Activated B cell treated with CpG ODN at 0.5 μM for 24 hours (primary cell): ENCODE measurements around the gene LCN1. TPM values are rescaled to one million over a fixed set of nuclear protein-coding genes. Genes with fewer than 3 reads are reported as not detected.
"Not testable (repeated sequence)": the region's sequence is repeated elsewhere in the genome, so short reads cannot be mapped to it uniquely, and the experiment has no call there.

ENCODE experiments used
- ATAC-seq: fragments of 200-7000 bp; cut with Tn5 transposase; one replicate; pipeline ENCODE4 v1.10.0; 2021; ENCODE audit warnings: low read depth, mild to moderate bottlenecking, moderate library complexity
- CTCF ChIA-PET: fragments of 350-600 bp; sonication (Branson Sonifier 250); formaldehyde crosslinking; loops from one replicate; lab custom pipeline; 2021; ENCODE audit warnings: antibody characterized with exemption; lab: Charles Lee
- POLR2A ChIA-PET: fragments of 350-600 bp; sonication (Branson Sonifier 250); formaldehyde crosslinking; loops from one replicate; lab custom pipeline; 2021; ENCODE audit warnings: antibody characterized with exemption; lab: Charles Lee
- DNase-seq: peaks from one replicate; pipeline ENCODE4 v3.0.0; 2022
- H3K27ac Mint-ChIP-seq: one replicate; pipeline ENCODE4 v1.8.0; 2020; ENCODE audit warnings: mixed read lengths
- H3K27me3 Mint-ChIP-seq: one replicate; pipeline ENCODE4 v1.8.0; 2021; ENCODE audit warnings: mixed read lengths
- H3K36me3 Mint-ChIP-seq: one replicate; pipeline ENCODE4 v1.8.0; 2021; ENCODE audit warnings: low read depth, mixed read lengths
- H3K4me1 Mint-ChIP-seq: one replicate; pipeline ENCODE4 v1.8.0; 2021; ENCODE audit warnings: mixed read lengths
- H3K4me3 Mint-ChIP-seq: one replicate; pipeline ENCODE4 v1.8.0; 2020; ENCODE audit warnings: mild to moderate bottlenecking, mixed read lengths
- H3K9me3 Mint-ChIP-seq: one replicate; pipeline ENCODE4 v1.8.0; 2020; ENCODE audit warnings: mixed read lengths
- intact Hi-C: fragments of 100-400 bp; cut with micrococcal nuclease; formaldehyde crosslinking; loops from one replicate; pipeline ENCODE4 v1.15.1; 2024
- total RNA-seq: library from RNA; stranded (reverse); gene quantifications from 2 replicates; pipeline ENCODE4 v1.2.3, GENCODE V29; 2022
- TF ChIP-seq, protein P1 (sequence below): fragments of 200-600 bp; IDR thresholded peaks from one replicate; pipeline ENCODE4 v1.8.0; 2022; ENCODE audit warnings: antibody characterized with exemption, mild to moderate bottlenecking

The LCN1 gene
- total RNA-seq, 1 donor from 2014 or later: not detected

DNA sequence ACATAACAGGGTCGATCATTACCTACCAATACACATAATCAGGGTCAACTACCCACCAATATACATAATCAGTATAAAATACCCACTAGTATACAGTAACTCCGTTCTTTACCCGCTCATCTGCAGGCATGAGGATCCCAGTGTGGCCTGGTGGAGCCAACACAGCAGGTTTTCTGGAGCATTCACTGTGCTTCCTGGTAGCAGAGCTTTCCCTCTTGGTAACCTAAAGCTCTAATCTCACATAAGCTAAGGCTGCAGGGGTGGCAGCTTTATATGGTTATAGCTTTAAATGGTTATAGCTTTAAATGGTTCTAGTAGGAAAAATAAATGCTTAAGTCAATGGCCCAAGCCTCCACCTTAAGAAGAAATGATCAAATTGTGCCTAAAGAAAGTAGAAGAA is 11.9 kb downstream of the LCN1 start:
- no peak for ATAC-seq
- intact Hi-C loops: no loop called here
- peaks cover 29% of the 10 kb centered on the region for H3K27me3 Mint-ChIP-seq
- POLR2A ChIA-PET: no interaction called here
- no peaks in the 10 kb centered on the region for H3K9me3 Mint-ChIP-seq
- CTCF ChIA-PET: no interaction called here
- no peaks in the 10 kb centered on the region for H3K4me1 Mint-ChIP-seq
- H3K36me3 Mint-ChIP-seq: no peaks in the 10 kb centered on the region
- TF ChIP-seq, protein P1, sequence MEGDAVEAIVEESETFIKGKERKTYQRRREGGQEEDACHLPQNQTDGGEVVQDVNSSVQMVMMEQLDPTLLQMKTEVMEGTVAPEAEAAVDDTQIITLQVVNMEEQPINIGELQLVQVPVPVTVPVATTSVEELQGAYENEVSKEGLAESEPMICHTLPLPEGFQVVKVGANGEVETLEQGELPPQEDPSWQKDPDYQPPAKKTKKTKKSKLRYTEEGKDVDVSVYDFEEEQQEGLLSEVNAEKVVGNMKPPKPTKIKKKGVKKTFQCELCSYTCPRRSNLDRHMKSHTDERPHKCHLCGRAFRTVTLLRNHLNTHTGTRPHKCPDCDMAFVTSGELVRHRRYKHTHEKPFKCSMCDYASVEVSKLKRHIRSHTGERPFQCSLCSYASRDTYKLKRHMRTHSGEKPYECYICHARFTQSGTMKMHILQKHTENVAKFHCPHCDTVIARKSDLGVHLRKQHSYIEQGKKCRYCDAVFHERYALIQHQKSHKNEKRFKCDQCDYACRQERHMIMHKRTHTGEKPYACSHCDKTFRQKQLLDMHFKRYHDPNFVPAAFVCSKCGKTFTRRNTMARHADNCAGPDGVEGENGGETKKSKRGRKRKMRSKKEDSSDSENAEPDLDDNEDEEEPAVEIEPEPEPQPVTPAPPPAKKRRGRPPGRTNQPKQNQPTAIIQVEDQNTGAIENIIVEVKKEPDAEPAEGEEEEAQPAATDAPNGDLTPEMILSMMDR: no peak
- H3K4me3 Mint-ChIP-seq: no peak overlapping the region
- no peak for DNase-seq
- H3K27ac Mint-ChIP-seq: no peak overlapping the region

DNA sequence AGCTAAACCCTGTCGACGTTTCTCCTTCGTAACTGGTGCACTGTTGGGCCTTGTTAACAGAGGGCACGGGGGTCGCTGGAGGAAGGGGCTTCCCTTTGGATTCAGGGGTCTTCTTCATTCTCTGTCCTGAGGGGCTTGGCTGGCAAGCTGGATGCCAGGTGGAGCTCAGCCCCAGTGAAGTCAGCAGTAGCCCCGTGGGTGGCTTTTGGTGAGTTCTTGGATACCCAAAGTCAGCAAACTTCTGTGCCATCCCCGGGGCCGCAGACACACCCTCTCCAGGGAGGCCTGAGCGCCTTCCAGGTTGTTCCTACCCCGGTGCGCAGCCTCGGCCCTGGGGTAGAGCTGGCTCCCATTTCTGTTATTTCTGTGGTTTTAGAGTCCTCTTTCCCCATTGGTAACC is 12.4 kb downstream of the LCN1 start:
- H3K27me3 Mint-ChIP-seq: peaks cover 30% of the 10 kb centered on the region
- H3K4me3 Mint-ChIP-seq: no peak overlapping the region
- ATAC-seq (no peak), DNase-seq (no peak)
- H3K27ac Mint-ChIP-seq: no peak overlapping the region
- ChIA-PET CTCF (no interaction called here), POLR2A (no interaction called here)
- no peaks in the 10 kb centered on the region for H3K9me3 Mint-ChIP-seq
- H3K36me3 Mint-ChIP-seq: no peaks in the 10 kb centered on the region
- H3K4me1 Mint-ChIP-seq: no peaks in the 10 kb centered on the region
- TF ChIP-seq, protein P1: no peak
- intact Hi-C loops: no loop called here

DNA sequence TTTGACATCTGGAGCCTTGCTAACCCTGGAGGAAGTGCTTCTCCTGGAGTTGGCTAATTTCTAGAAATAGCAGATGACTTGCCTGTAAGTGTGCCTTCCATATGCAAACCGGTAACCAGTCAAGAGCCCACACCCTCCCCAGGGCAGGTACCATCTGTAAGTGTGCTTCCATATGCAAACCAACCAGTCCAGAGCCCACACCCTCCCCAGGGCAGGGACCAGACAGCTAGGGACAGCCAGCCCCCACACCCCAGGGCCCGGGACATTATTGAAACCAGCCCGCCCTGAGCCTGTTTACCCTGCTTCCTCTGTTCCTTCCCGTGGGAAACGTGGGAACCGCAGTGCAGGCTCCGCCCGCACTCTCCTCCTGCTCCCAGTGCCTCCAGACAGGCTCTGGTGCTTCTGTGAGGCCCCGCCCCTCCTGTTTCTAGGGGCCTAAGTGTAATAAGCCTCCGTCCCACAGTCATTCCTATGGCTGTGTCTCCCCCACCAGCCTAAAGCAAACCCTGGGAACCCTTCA is 13.0 kb downstream of the LCN1 start:
- DNase-seq, H3K4me1 Mint-ChIP-seq, H3K36me3 Mint-ChIP-seq, ATAC-seq, H3K9me3 Mint-ChIP-seq, H3K4me3 Mint-ChIP-seq, CTCF ChIA-PET, POLR2A ChIA-PET, H3K27ac Mint-ChIP-seq, intact Hi-C loops: not testable (repeated sequence)
- H3K27me3 Mint-ChIP-seq: peaks cover 33% of the 10 kb centered on the region

DNA sequence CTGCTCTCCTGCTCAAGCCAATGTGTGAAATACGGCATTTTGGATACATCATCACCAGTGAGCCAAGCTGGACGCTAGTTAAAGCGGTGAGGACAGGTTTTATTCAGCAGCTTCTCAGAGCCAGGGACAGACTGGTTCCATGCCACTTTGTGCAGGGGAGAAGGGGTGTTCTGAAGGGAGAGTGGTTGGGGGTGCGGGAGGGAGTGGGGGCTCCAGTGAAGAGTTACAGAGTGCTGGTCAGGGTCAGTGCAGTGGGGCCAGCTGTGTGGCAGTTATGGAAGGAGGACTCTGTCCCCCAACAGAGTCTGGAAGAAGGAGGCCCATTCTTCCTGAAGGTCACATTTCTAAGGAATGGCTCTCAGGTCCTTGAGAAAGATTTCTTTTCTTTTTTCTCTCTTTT is 13.6 kb downstream of the LCN1 start:
- CTCF ChIA-PET, POLR2A ChIA-PET, H3K36me3 Mint-ChIP-seq, DNase-seq, ATAC-seq, H3K9me3 Mint-ChIP-seq, H3K4me3 Mint-ChIP-seq, intact Hi-C loops, H3K4me1 Mint-ChIP-seq, H3K27ac Mint-ChIP-seq: not testable (repeated sequence)
- H3K27me3 Mint-ChIP-seq: peaks cover 36% of the 10 kb centered on the region

DNA sequence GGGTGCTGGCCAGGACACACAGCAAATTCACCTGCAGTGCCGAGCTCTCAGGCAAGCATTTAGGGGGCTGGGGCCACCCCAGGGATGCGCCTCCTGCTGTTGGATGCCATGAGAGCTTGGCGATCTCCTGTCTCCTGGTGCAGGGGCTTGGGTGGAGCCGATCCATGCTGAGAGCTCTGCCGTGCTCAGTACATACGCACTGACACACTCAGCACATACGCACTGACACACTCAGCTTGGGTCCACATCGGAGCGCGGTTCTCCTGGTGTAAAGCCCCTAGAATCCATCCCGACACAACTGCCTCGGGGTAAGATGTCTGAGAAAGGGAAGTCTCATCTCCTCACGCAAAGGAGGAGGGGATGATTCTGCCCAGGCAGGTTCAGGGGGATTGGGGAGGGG is 14.4 kb downstream of the LCN1 start:
- CTCF ChIA-PET, ATAC-seq, intact Hi-C loops, H3K4me1 Mint-ChIP-seq, H3K4me3 Mint-ChIP-seq, H3K9me3 Mint-ChIP-seq, DNase-seq, H3K27ac Mint-ChIP-seq, POLR2A ChIA-PET, H3K36me3 Mint-ChIP-seq: not testable (repeated sequence)
- peaks cover 34% of the 10 kb centered on the region for H3K27me3 Mint-ChIP-seq

DNA sequence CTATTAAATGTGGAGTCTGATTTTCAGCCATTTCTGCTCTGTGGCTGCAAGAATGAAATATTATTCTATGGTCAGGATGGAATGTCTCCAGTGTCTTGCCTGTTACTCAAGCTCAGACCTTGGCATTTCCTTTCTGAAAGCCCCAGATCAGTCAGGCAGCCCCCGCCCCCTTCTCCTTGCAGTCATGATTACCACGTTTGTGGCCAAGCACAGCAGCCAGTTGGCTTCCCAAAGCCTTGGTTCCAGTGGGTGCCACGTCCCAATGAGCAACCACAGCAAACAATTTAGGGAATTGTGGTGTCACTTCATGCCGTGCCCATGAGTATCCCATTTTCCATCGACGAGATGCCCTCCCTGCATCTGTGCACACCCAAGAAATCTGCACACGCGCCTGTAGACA is 15.0 kb downstream of the LCN1 start:
- ChIA-PET POLR2A (no interaction called here), CTCF (no interaction called here)
- Mint-ChIP-seq H3K4me1 (no peaks in the 10 kb centered on the region), H3K27ac (no peak overlapping the region), H3K4me3 (no peak overlapping the region), H3K9me3 (no peaks in the 10 kb centered on the region), H3K36me3 (no peaks in the 10 kb centered on the region), H3K27me3 (peaks cover 29% of the 10 kb centered on the region)
- no peak for ATAC-seq
- DNase-seq: no peak
- TF ChIP-seq, protein P1: no peak
- intact Hi-C loops: no loop called here

DNA sequence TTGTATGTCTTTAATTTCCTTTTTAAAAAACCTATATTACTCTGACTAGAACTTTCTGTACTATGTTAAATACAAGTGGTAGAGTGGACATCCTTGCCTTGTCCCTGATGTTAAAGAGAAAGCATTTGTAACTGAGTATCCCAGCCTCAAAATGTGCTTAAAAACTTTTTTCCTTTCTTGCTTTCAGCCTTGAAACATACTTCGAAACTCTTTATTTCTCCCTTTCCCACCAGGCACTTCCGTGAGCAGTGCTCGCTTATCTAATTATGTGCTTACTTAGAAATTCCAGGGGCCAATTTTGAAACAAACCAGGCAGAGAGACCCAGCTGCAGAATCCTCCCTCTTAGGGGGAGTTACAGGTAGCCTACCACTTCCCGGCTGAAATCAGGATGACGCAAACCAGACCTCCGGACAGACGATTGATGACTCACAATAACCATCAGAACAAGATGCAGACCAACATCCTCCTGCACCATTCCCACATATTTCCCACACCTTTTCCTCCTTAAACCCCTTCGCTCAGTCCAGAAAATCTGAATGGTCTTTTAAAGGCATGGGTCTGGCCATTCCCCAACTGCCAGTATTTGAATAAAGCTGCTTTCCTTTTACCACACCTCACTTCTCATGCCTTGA is 22.1 kb downstream of the LCN1 start:
- H3K9me3 Mint-ChIP-seq, intact Hi-C loops, H3K36me3 Mint-ChIP-seq, H3K4me3 Mint-ChIP-seq, CTCF ChIA-PET, ATAC-seq, POLR2A ChIA-PET, DNase-seq, H3K4me1 Mint-ChIP-seq, H3K27ac Mint-ChIP-seq: not testable (repeated sequence)
- H3K27me3 Mint-ChIP-seq: peaks cover 13% of the 10 kb centered on the region
